H9 (cell line): ENCODE data around the gene LRRC28. TPM values are rescaled to one million over a fixed set of nuclear protein-coding genes. Genes with fewer than 3 reads are reported as not detected.

Experiments
- DNase-seq: peaks from one replicate; pipeline ENCODE4 v3.0.0-alpha.2; 2017
- H2AFZ ChIP-seq: one replicate; pipeline ENCODE4 v1.6.1; 2013; ENCODE audit warnings: mild to moderate bottlenecking, low read length, control low read depth, moderate library complexity
- H2AK5ac ChIP-seq: 2 replicates; pipeline ENCODE4 v1.6.1; 2013; ENCODE audit warnings: low read length, control low read depth, mixed read lengths; ENCODE audit not compliant: insufficient read length
- H2BK120ac ChIP-seq: one replicate; pipeline ENCODE4 v1.6.1; 2013; ENCODE audit warnings: low read depth, mild to moderate bottlenecking, low read length, control low read depth, inconsistent platforms; ENCODE audit not compliant: poor library complexity, severe bottlenecking
- H2BK12ac ChIP-seq: 2 replicates; pipeline ENCODE4 v1.6.1; 2013; ENCODE audit warnings: low read length, control low read depth, mixed read lengths, low read depth; ENCODE audit not compliant: insufficient read length
- H2BK15ac ChIP-seq: 2 replicates; pipeline ENCODE4 v1.6.1; 2013; ENCODE audit warnings: low read depth, low read length, control low read depth
- H2BK20ac ChIP-seq: one replicate; pipeline ENCODE4 v1.6.1; 2013; ENCODE audit warnings: low read depth, mild to moderate bottlenecking, low read length, control low read depth, inconsistent platforms; ENCODE audit not compliant: poor library complexity, severe bottlenecking
- H2BK5ac ChIP-seq: 2 replicates; pipeline ENCODE4 v1.6.1; 2013; ENCODE audit warnings: low read length, control low read depth, mixed read lengths; ENCODE audit not compliant: insufficient read length
- H3K14ac ChIP-seq: 2 replicates; pipeline ENCODE4 v1.6.1; 2013; ENCODE audit warnings: low read length, control low read depth; ENCODE audit not compliant: insufficient read depth
- H3K18ac ChIP-seq: 2 replicates; pipeline ENCODE4 v1.6.1; 2013; ENCODE audit warnings: low read depth, mild to moderate bottlenecking, mixed read lengths, low read length, control low read depth; ENCODE audit not compliant: insufficient read length
- H3K23ac ChIP-seq: 2 replicates; pipeline ENCODE4 v1.6.1; 2013; ENCODE audit warnings: low read length, control low read depth, mixed read lengths, low read depth; ENCODE audit not compliant: insufficient read length
- H3K23me2 ChIP-seq: 2 replicates; pipeline ENCODE4 v1.6.1; 2013; ENCODE audit warnings: low read depth, mild to moderate bottlenecking, mixed read lengths, low read length, control low read depth; ENCODE audit not compliant: insufficient read length, poor library complexity, severe bottlenecking
- H3K27ac ChIP-seq: 2 replicates; pipeline ENCODE4 v1.5.1; 2013; ENCODE audit warnings: low read length, control low read depth, mixed read lengths, low read depth; ENCODE audit not compliant: insufficient read length
- H3K27me3 ChIP-seq: 2 replicates; pipeline ENCODE4 v1.6.1; 2013; ENCODE audit warnings: low read length, control low read depth, inconsistent platforms; ENCODE audit not compliant: insufficient read depth
- H3K4ac ChIP-seq: 2 replicates; pipeline ENCODE4 v1.6.1; 2013; ENCODE audit warnings: low read depth, mild to moderate bottlenecking, control low read depth, inconsistent platforms, low read length, moderate library complexity
- H3K4me1 ChIP-seq: 2 replicates; pipeline ENCODE4 v1.6.1; 2013; ENCODE audit warnings: low read length, control low read depth, inconsistent platforms; ENCODE audit not compliant: insufficient read depth
- H3K4me2 ChIP-seq: 2 replicates; pipeline ENCODE4 v1.6.1; 2013; ENCODE audit warnings: low read length, control low read depth, mixed read lengths; ENCODE audit not compliant: insufficient read length, insufficient read depth
- H3K56ac ChIP-seq: 2 replicates; pipeline ENCODE4 v1.6.1; 2013; ENCODE audit warnings: low read depth, mild to moderate bottlenecking, mixed read lengths, low read length, control low read depth; ENCODE audit not compliant: insufficient read length
- H3K79me1 ChIP-seq: 2 replicates; pipeline ENCODE4 v1.6.1; 2013; ENCODE audit warnings: low read depth, mild to moderate bottlenecking, moderate library complexity, low read length, control low read depth, inconsistent platforms; ENCODE audit not compliant: insufficient read depth, poor library complexity, severe bottlenecking
- H3K79me2 ChIP-seq: 2 replicates; pipeline ENCODE4 v1.6.1; 2013; ENCODE audit warnings: low read length, control low read depth, inconsistent platforms; ENCODE audit not compliant: insufficient read depth
- H3K9ac ChIP-seq: 2 replicates; pipeline ENCODE4 v1.6.1; 2013; ENCODE audit warnings: low read length, control low read depth, mixed read lengths; ENCODE audit not compliant: insufficient read length; ENCODE audit errors: extremely low read depth
- H3K9me3 ChIP-seq: one replicate; pipeline ENCODE4 v1.6.1; 2013; ENCODE audit warnings: low read depth, low read length, inconsistent platforms; ENCODE audit not compliant: control insufficient read depth
- H3T11ph ChIP-seq: one replicate; pipeline ENCODE4 v1.6.1; 2013; ENCODE audit warnings: mild to moderate bottlenecking, low read length, control low read depth, inconsistent platforms
- H4K20me1 ChIP-seq: one replicate; pipeline ENCODE4 v1.6.1; 2013; ENCODE audit not compliant: control insufficient read depth, insufficient read length, insufficient read depth
- H4K5ac ChIP-seq: 2 replicates; pipeline ENCODE4 v1.6.1; 2013; ENCODE audit warnings: low read depth, mild to moderate bottlenecking, mixed read lengths, low read length, control low read depth; ENCODE audit not compliant: insufficient read length
- H4K8ac ChIP-seq: replicated peaks from 2 replicates; pipeline ENCODE4 v1.6.1; 2013; ENCODE audit warnings: low read length, control low read depth, mixed read lengths, low read depth; ENCODE audit not compliant: insufficient read length
- H4K91ac ChIP-seq: 2 replicates; pipeline ENCODE4 v1.6.1; 2013; ENCODE audit warnings: low read depth, mild to moderate bottlenecking, moderate library complexity, mixed read lengths, low read length, control low read depth; ENCODE audit not compliant: insufficient read length
- H3K27ac Mint-ChIP-seq, 3 experiments: 2 replicates in 2 of 3; 3 replicates in 1 of 3; pipeline ENCODE4 v1.8.0; 2020 to 2021; ENCODE audit warnings: mixed read lengths in 3 of 3, mild to moderate bottlenecking in 1 of 3, moderate library complexity in 1 of 3
- H3K27me3 Mint-ChIP-seq: 2 replicates; pipeline ENCODE4 v1.8.0; 2021; ENCODE audit warnings: low read depth, mild to moderate bottlenecking, moderate library complexity, mixed read lengths
- H3K36me3 Mint-ChIP-seq, 3 experiments: 2 replicates in 2 of 3; 3 replicates in 1 of 3; pipeline ENCODE4 v1.8.0; 2020 to 2021; ENCODE audit warnings: low read depth in 3 of 3, mixed read lengths in 3 of 3; ENCODE audit not compliant: insufficient read depth in 1 of 3
- H3K4me1 Mint-ChIP-seq, 2 experiments: 2 replicates each; pipeline ENCODE4 v1.8.0; 2020; ENCODE audit warnings: mixed read lengths in 2 of 2
- H3K4me3 Mint-ChIP-seq, 2 experiments: 2 replicates in 1 of 2; 3 replicates in 1 of 2; pipeline ENCODE4 v1.8.0; 2020 to 2021; ENCODE audit warnings: mild to moderate bottlenecking in 2 of 2, mixed read lengths in 2 of 2, moderate library complexity in 1 of 2
- H3K9me3 Mint-ChIP-seq, 2 experiments: 2 replicates in 1 of 2; 3 replicates in 1 of 2; pipeline ENCODE4 v1.8.0; 2020; ENCODE audit warnings: mild to moderate bottlenecking in 2 of 2, mixed read lengths in 2 of 2, moderate library complexity in 1 of 2
- WGBS: extraction: QIAGEN DNeasy Blood & Tissue Kit; methylation state at CpG from one replicate; pipeline ENCODE4 v1.1.7; 2013; ENCODE audit warnings: missing lambda C conversion rate, low lambda C conversion rate, mixed read lengths; ENCODE audit not compliant: insufficient read length; ENCODE audit errors: extremely low coverage; 5-methylcytosine and 5-hydroxymethylcytosine counted together
- total RNA-seq: library from RNA; stranded (reverse); gene quantifications from 2 replicates; pipeline ENCODE4 v1.2.1, GENCODE V29; 2021
- TF ChIP-seq, protein P1 (sequence below): fragments of 200-600 bp; sonication (generic); conservative IDR thresholded peaks from 3 replicates; pipeline ENCODE4 v1.8.0; 2021; ENCODE audit warnings: antibody characterized with exemption, mild to moderate bottlenecking

Gene LRRC28
- total RNA-seq, 1 experiment from 2014 or later = 17.6 TPM

DNA sequence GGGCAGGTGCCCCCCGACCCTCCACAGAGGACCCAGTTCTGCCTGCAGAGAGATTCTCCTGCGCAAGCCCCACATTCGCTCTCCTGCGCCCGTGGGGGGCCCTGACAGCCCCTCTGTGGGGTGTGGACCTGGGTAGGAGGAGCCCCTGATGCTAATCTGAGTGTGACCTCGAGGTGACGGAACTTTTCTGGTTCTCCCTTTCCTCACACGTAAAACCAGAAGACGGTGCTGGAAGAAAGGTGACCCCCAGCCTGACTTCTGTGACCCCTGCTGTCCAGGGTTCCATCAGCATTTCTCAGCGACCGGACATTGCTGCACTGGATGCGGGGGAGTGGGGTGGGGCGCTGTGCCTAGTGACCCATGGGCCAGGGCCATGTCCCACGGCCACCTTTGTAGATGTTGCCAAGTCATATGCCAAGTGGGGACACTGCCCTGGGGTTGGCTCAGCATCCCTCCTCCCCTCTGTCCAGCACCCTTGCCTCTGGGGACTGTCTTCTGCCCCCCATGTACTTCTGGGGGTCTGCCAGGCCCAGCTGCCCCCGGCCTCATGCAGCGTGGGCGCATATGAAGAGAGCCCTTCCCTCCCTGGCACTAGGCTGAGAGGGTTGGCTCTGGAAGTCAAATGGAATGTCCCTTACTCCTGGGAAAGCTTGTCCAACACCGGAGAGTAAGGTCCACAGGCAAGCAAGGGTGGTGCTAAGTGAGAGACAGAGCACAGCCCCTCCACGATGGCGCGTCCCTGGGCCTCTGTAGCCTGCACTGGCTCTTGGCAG, 185.4 kb downstream of the LRRC28 start:
- Mint-ChIP-seq H3K36me3 (no peaks in the 10 kb centered on the region), H3K9me3 (no peaks in the 10 kb centered on the region), H3K4me1 (peaks cover 16 to 33% of the 10 kb centered on the region in 2 experiments), H3K4me3 (no peak overlapping the region), H3K27me3 (no peaks in the 10 kb centered on the region; the same call in 1 of the 2 replicates), H3K27ac (no peak overlapping the region)
- Histone ChIP-seq H4K20me1 (no peaks in the 10 kb centered on the region), H3K79me2 (no peaks in the 10 kb centered on the region), H3K23ac (no peak overlapping the region), H4K8ac (no peak overlapping the region), H3K79me1 (no peaks in the 10 kb centered on the region), H3K9ac (no peak overlapping the region), H3K23me2 (no peaks in the 10 kb centered on the region), H3K9me3 (no peaks in the 10 kb centered on the region), H3K56ac (no peak overlapping the region), H3K4me2 (no peak overlapping the region), H3K14ac (no peak overlapping the region; the same call in 1 of the 2 replicates), H2AK5ac (no peak overlapping the region), H2BK20ac (no peak overlapping the region), H3K4me1 (no peaks in the 10 kb centered on the region), H2BK15ac (no peak overlapping the region), H4K91ac (no peak overlapping the region), H3K18ac (no peak overlapping the region), H2BK5ac (no peak overlapping the region), H3K4ac (no peak overlapping the region), H4K5ac (no peak overlapping the region), H2AFZ (no peak overlapping the region), H2BK120ac (no peak overlapping the region), H3K27me3 (no peaks in the 10 kb centered on the region), H2BK12ac (no peak overlapping the region), H3K27ac (no peak overlapping the region), H3T11ph (no peak overlapping the region)
- TF ChIP-seq, protein P1, sequence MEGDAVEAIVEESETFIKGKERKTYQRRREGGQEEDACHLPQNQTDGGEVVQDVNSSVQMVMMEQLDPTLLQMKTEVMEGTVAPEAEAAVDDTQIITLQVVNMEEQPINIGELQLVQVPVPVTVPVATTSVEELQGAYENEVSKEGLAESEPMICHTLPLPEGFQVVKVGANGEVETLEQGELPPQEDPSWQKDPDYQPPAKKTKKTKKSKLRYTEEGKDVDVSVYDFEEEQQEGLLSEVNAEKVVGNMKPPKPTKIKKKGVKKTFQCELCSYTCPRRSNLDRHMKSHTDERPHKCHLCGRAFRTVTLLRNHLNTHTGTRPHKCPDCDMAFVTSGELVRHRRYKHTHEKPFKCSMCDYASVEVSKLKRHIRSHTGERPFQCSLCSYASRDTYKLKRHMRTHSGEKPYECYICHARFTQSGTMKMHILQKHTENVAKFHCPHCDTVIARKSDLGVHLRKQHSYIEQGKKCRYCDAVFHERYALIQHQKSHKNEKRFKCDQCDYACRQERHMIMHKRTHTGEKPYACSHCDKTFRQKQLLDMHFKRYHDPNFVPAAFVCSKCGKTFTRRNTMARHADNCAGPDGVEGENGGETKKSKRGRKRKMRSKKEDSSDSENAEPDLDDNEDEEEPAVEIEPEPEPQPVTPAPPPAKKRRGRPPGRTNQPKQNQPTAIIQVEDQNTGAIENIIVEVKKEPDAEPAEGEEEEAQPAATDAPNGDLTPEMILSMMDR = no peak
- DNase-seq = no peak
- WGBS = no CpG with 5 or more reads among the region's 21 CpGs
